NK-92 (cell line): Measurements from ENCODE around the gene TBC1D32.
"Not testable (repeated sequence)": the region's sequence is repeated elsewhere in the genome, so short reads cannot be mapped to it uniquely, and the experiment has no call there.

Source experiments
- DNase-seq: peaks from one replicate; lab custom pipeline; 2025; ENCODE audit not compliant: unreplicated experiment; lab: John Stamatoyannopoulos, UW

Gene TBC1D32

GRCh38 chr6:121235386-121235785 is 98.9 kb downstream of the TBC1D32 start:
- DNase-seq = no peak

- DNase-seq = no peak
These were observed 110.3 kb downstream of the TBC1D32 start for GRCh38 chr6:121223930-121224329.

- DNase-seq = no peak
These were observed 111.1 kb downstream of the TBC1D32 start for GRCh38 chr6:121223212-121223611.

- DNase-seq = no peak
These were observed 111.6 kb downstream of the TBC1D32 start for GRCh38 chr6:121222656-121223055.

- no peak for DNase-seq
These were observed 117.4 kb downstream of the TBC1D32 start for GRCh38 chr6:121216928-121217327.

- DNase-seq = not testable (repeated sequence)
These were observed 120.9 kb downstream of the TBC1D32 start for GRCh38 chr6:121213341-121213740.

GRCh38 chr6:121210943-121211342 is 123.3 kb downstream of the TBC1D32 start:
- DNase-seq = no peak

GRCh38 chr6:121205569-121205968 is 128.7 kb downstream of the TBC1D32 start:
- DNase-seq = no peak

- no peak for DNase-seq
These were observed 133.2 kb downstream of the TBC1D32 start for GRCh38 chr6:121201105-121201504.

GRCh38 chr6:121196042-121196441 is 138.2 kb downstream of the TBC1D32 start:
- not testable (repeated sequence) for DNase-seq

- DNase-seq = no peak
These were observed 144.2 kb downstream of the TBC1D32 start for GRCh38 chr6:121190122-121190521.

GRCh38 chr6:121188356-121188755 is 145.9 kb downstream of the TBC1D32 start:
- no peak for DNase-seq

- DNase-seq = no peak
These were observed 146.5 kb downstream of the TBC1D32 start for GRCh38 chr6:121187833-121188200.

GRCh38 chr6:121187200-121187832 is 147.0 kb downstream of the TBC1D32 start:
- no peak for DNase-seq

GRCh38 chr6:121183742-121184141 is 150.5 kb downstream of the TBC1D32 start:
- DNase-seq = no peak

GRCh38 chr6:121175827-121176226 is 158.5 kb downstream of the TBC1D32 start:
- DNase-seq = no peak

GRCh38 chr6:121172451-121172850 is 161.8 kb downstream of the TBC1D32 start:
- not testable (repeated sequence) for DNase-seq

- no peak for DNase-seq
These were observed 162.4 kb downstream of the TBC1D32 start for GRCh38 chr6:121171879-121172278.

- DNase-seq = no peak
These were observed 172.4 kb downstream of the TBC1D32 start for GRCh38 chr6:121161886-121162285.

- no peak for DNase-seq
These were observed 174.0 kb downstream of the TBC1D32 start for GRCh38 chr6:121160276-121160675.

- DNase-seq = no peak
These were observed 175.4 kb downstream of the TBC1D32 start for GRCh38 chr6:121158891-121159290.

- no peak for DNase-seq
These were observed 175.8 kb downstream of the TBC1D32 start for GRCh38 chr6:121158438-121158837.

- DNase-seq = no peak
These were observed 176.4 kb downstream of the TBC1D32 start for GRCh38 chr6:121157906-121158305.
